Measurements from ENCODE around the gene GPR62. TPM values are rescaled to one million over a fixed set of nuclear protein-coding genes. Genes with fewer than 3 reads are reported as not detected.

GPR62 gene
- total and polyA plus RNA-seq, 2 of the 8 experiments (the other 6 are each of a cell fraction or from before 2014, with no cell fraction given), result 0.22 to 0.29 TPM

DNA sequence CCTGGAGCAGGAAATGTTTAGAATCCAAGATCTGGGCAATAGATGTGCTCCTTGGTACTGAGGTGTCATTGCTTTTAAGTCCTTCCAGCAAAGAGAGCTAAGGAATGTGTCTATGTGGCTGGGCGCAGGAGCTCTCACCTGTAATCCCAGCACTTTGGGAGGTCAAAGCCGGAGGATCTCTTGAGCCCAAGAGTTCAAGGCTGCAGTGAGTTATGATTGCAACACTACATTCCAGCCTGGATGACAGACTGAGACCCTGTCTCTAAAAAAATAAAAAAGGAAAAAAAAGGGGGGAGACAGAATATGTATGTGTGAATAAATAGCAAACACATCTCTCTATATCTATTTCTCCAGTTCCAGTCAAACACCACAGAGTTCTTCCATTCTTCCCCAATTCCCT, 4.3 kb upstream of the GPR62 start (continued):
- no peak for TF ChIP-seq RFX5 (IDR thresholded peaks at IDR 0.05; ENCODE audit: borderline replicate concordance, low read depth, low read length)
- TF ChIP-seq BCL11A (IDR thresholded peaks at IDR 0.05; ENCODE audit: low read depth in 2 of 2, low read length in 2 of 2), result no peak
- TF ChIP-seq EP300 (IDR thresholded peaks at IDR 0.05; ENCODE audit: borderline replicate concordance in 1 of 2, low read depth in 2 of 2, low read length in 2 of 2), result no peak

All from H1 (cell line).